Airway epithelial cell (primary cell): ENCODE results near the gene PIAS3. TPM values are rescaled to one million over a fixed set of nuclear protein-coding genes. Genes with fewer than 3 reads are reported as not detected.

ENCODE experiments used
- total RNA-seq: library from RNA; depleted of rRNA; stranded (reverse); fragments of >200 nt; gene quantifications from 2 replicates; pipeline ENCODE4 v1.2.3, GENCODE V29; 2015

Gene PIAS3
- 36.7 and 53.5 TPM in 2 replicates for total RNA-seq

DNA sequence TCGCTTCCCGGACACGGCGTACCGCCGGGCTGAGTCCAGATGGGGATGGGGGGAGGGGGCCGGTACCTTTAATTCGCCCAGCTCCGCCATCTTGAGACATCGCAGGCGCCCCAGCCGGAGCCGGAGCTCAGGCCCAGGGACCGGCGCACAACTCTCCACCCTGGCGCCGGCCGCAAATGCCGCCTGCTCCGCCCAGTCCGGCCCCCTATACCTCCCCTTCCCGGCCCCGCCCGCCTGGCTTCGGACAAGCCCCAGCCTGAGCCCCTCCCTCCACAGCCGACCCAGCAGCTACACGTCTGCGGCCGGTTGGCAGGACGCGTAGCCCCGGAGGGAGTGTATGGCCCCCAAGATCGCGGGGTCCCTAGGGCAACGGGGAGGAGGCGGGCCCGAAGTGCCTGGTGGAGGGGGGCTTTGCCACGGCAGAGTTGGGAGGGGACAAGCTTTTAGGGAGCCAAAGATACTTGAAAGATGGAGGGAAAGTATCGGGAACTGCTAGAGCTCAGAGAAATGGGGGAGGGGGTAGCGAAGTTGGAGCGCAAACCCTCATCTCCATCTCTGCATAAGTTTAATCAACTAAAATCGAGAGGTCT is at the start of gene PIAS3:
TSS of gene PIAS3 (minus strand) at position 181 of the 590 bp plus-strand sequence. CDS start at position 90, 91 bp downstream.

GRCh38 chr1:145885738-145886287 is 26.9 kb upstream of the PIAS3 start, which contains the start of gene ANKRD35:
TSS of gene ANKRD35 (minus strand) at chr1:145885866. CDS start at chr1:145885758, 108 bp downstream.

DNA sequence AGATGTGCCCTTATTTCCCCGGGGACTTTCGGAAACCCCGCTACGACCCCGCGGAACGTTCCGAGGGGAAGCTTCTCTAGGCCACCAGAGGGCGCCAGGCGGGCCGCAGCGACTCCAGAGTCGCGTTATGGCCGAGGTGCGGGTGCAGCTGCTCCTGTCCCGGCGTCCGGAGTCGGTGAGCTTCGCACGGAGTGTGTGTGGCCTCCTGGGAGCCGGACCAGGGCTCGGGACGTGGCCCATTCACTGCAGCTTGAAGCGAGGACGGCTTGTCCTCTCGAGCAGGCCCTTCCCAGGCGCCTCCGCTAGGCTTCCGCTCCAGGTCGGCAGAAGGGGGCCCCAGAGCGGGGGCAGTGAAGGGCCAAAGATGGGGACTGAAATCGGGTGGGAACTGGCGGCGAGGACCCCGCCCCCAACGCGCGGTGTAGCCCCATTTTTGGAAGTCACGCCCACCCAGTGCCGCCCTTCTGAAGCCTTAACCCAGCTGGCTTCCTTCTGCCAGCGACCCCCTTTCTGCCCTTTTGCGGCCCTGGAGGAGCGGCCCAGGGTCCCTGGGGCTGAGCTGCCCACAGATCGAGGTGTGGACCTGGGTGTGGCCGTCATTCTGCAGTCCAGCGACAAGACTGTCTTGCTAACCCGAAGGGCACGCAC is 13.2 kb downstream of the PIAS3 start, which contains the start of gene NUDT17:
TSS of gene NUDT17 (plus strand) at position 117 of the 648 bp plus-strand sequence. CDS start at position 128, 11 bp downstream.

DNA sequence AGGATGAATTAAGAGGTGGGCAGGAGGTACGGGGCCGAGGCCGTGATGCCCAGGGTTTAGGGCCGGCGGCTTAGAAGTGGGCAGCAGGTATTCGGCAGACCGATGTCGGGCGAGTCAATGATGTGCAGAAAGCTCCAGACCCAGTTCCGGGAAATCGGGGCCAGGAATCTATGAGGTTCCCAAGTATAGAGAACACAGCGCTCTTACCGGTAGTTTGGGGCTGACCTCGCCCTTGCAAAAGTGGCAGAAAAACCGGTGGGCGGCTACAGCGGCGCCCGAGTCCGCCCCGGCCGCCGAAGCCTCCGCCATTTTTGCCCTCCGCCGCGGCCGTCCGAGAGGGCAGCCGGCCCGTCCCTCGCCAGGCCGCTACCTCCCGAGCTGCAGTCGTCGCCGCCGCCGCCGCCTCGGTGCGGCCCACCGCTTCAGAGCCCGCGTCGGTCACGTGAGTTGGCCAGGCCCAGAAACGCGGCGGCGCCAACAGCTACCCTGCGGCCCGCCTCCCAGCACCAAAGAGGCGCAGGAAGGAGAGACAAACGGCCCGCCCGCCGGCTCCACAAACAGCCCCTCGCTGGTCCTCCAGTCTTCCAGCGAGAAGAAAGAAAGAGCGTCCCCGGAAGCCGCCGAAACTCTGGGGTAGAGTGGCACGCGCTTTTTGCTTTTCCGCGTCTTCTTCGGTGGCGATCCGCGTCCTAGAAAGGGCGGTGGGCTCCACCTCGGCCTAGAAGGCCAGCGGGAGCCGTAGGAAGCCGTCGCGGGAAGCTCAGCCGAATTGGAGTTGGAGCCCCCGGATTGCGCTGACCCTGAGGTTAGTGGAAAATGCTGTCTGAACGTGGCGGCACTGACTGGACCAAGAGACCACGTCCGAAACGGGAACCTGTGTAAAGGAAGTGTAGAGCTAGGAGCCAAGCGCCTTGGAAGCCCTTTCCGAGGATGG is 35.0 kb downstream of the PIAS3 start, which contains the start of the genes POLR3C and RNF115:
TSS of gene POLR3C (plus strand) at position 636 of the 934 bp plus-strand sequence. CDS start 1,577 bp downstream, outside the sequence.
TSS of gene RNF115 (minus strand) at position 531 of the 934 bp plus-strand sequence. CDS start at position 309, 222 bp downstream.

Other genes with a start within 250 kb of the PIAS3 start
- 0.42 and 0.56 TPM in 2 replicates for gene PDZK1, start 151.7 kb downstream of the PIAS3 start, total RNA-seq
- gene CD160, start 139.6 kb downstream of the PIAS3 start, total RNA-seq: not detected in 2 replicates
- gene RNF115, start 35.0 kb downstream of the PIAS3 start, total RNA-seq: 4.0 and 5.9 TPM in 2 replicates
- gene POLR3C, start 34.9 kb downstream of the PIAS3 start, total RNA-seq: 21.5 and 26.1 TPM in 2 replicates
- 2.5 and 5.1 TPM in 2 replicates for gene NUDT17, start 13.5 kb downstream of the PIAS3 start, total RNA-seq
- 16.9 and 19.6 TPM in 2 replicates for gene ANKRD35, start 26.8 kb upstream of the PIAS3 start, total RNA-seq
- 0.65 and 1.4 TPM in 2 replicates for gene ITGA10, start 51.0 kb upstream of the PIAS3 start, total RNA-seq
- 28.5 and 31.9 TPM in 2 replicates for gene PEX11B, start 59.6 kb upstream of the PIAS3 start, total RNA-seq
- 173 and 381 TPM in 2 replicates for gene RBM8A, start 68.4 kb upstream of the PIAS3 start, total RNA-seq
- gene LIX1L, start 98.9 kb upstream of the PIAS3 start, total RNA-seq: 11.7 and 11.8 TPM in 2 replicates
- gene ANKRD34A, start 105.5 kb upstream of the PIAS3 start, total RNA-seq: 0.28 and 0.49 TPM in 2 replicates
- gene POLR3GL, start 105.6 kb upstream of the PIAS3 start, total RNA-seq: 10.9 and 14.2 TPM in 2 replicates
- gene TXNIP, start 137.5 kb upstream of the PIAS3 start, total RNA-seq: 267 and 294 TPM in 2 replicates
- gene HJV, start 162.7 kb upstream of the PIAS3 start, total RNA-seq: not detected in 2 replicates